Measurements from ENCODE around the gene TXNRD2. TPM values are rescaled to one million over a fixed set of nuclear protein-coding genes. Genes with fewer than 3 reads are reported as not detected.

Gene TXNRD2
- polyA plus RNA-seq, 1 donor from 2014 or later, result 4.1 TPM

DNA sequence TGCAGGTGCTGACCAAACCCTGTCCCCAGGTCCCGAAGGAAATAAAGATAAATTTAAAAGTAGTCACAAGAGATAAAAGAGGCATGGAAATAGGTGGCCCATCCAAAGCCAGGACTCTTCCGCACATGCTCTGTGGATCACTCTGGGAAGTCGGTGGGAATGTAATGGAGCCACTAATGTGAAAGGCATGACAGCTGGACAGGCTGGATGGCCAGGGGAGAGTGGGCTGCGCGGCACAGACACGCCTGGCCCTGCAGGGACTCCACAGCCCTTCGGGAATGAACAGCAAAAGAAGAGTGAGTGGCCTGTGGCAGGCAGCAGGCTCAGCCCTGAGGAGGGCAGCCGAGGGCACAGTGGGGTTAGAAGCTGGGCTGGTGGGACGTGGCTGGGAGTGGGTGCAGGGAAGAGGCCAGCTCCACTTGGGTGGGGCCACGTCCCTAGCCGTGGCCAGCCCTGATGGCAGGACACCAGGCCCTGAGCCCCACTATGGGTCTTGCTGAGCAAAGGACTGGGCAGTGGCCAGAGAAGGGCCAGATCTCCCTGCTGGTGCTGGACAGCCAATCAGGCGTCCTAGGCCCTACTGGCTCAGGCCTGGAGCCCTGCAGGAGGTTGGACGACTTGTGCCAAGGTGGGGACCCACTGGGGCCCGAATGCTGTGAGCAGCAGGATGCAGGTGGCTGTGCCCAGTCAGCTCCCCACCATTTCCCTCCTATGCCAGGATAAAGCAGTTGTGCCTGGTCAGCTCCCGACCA is 55.6 kb downstream of the TXNRD2 start:
- H3K36me3 ChIP-seq (ENCODE audit: insufficient read depth, low read length), result no peaks in the 10 kb centered on the region
- H3K27ac ChIP-seq (ENCODE audit: low read length), result no peak overlapping the region
- H3K27me3 ChIP-seq (ENCODE audit: insufficient read depth, low read depth, low read length), result no peaks in the 10 kb centered on the region
- no peaks in the 10 kb centered on the region for H3K79me2 ChIP-seq (replicated peaks; ENCODE audit: insufficient read depth, low read length)
- no peaks in the 10 kb centered on the region for H4K20me1 ChIP-seq (ENCODE audit: insufficient read depth)
- H3K4me2 ChIP-seq (ENCODE audit: low read length), result no peak overlapping the region
- H3F3A ChIP-seq (ENCODE audit: insufficient read depth, low read length, poor library complexity, severe bottlenecking), result no peaks in the 10 kb centered on the region
- H2AFZ ChIP-seq (ENCODE audit: low read depth, low read length), result no peak overlapping the region
- H3K9me3 ChIP-seq (ENCODE audit: low read length), result no peaks in the 10 kb centered on the region
- H3K9ac ChIP-seq (ENCODE audit: low read length), result no peak overlapping the region
- H3K9me2 ChIP-seq (ENCODE audit: insufficient read depth, low read length), result no peaks in the 10 kb centered on the region
- H3K4me3 ChIP-seq (ENCODE audit: low read length), result no peak overlapping the region
- TF ChIP-seq EP300 (conservative IDR thresholded peaks at IDR 0.05; ENCODE audit: poor library complexity, severe bottlenecking), result no peak
- TF ChIP-seq POLR2AphosphoS5 (IDR thresholded peaks at IDR 0.05), result no peak
- TF ChIP-seq, protein P1, sequence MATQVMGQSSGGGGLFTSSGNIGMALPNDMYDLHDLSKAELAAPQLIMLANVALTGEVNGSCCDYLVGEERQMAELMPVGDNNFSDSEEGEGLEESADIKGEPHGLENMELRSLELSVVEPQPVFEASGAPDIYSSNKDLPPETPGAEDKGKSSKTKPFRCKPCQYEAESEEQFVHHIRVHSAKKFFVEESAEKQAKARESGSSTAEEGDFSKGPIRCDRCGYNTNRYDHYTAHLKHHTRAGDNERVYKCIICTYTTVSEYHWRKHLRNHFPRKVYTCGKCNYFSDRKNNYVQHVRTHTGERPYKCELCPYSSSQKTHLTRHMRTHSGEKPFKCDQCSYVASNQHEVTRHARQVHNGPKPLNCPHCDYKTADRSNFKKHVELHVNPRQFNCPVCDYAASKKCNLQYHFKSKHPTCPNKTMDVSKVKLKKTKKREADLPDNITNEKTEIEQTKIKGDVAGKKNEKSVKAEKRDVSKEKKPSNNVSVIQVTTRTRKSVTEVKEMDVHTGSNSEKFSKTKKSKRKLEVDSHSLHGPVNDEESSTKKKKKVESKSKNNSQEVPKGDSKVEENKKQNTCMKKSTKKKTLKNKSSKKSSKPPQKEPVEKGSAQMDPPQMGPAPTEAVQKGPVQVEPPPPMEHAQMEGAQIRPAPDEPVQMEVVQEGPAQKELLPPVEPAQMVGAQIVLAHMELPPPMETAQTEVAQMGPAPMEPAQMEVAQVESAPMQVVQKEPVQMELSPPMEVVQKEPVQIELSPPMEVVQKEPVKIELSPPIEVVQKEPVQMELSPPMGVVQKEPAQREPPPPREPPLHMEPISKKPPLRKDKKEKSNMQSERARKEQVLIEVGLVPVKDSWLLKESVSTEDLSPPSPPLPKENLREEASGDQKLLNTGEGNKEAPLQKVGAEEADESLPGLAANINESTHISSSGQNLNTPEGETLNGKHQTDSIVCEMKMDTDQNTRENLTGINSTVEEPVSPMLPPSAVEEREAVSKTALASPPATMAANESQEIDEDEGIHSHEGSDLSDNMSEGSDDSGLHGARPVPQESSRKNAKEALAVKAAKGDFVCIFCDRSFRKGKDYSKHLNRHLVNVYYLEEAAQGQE (IDR thresholded peaks at IDR 0.05; ENCODE audit: borderline replicate concordance), result no peak
- TF ChIP-seq SMC3 (conservative IDR thresholded peaks at IDR 0.05; ENCODE audit: poor library complexity), result no peak
- TF ChIP-seq TAF1 (IDR thresholded peaks at IDR 0.05; ENCODE audit: low read depth), result no peak
- TF ChIP-seq MXI1 (conservative IDR thresholded peaks at IDR 0.05; ENCODE audit: poor library complexity, severe bottlenecking), result no peak
- TF ChIP-seq EZH2 (IDR thresholded peaks at IDR 0.05; ENCODE audit: borderline replicate concordance, insufficient read depth, low read length, poor library complexity, severe bottlenecking), result no peak
- TF ChIP-seq, protein P2, sequence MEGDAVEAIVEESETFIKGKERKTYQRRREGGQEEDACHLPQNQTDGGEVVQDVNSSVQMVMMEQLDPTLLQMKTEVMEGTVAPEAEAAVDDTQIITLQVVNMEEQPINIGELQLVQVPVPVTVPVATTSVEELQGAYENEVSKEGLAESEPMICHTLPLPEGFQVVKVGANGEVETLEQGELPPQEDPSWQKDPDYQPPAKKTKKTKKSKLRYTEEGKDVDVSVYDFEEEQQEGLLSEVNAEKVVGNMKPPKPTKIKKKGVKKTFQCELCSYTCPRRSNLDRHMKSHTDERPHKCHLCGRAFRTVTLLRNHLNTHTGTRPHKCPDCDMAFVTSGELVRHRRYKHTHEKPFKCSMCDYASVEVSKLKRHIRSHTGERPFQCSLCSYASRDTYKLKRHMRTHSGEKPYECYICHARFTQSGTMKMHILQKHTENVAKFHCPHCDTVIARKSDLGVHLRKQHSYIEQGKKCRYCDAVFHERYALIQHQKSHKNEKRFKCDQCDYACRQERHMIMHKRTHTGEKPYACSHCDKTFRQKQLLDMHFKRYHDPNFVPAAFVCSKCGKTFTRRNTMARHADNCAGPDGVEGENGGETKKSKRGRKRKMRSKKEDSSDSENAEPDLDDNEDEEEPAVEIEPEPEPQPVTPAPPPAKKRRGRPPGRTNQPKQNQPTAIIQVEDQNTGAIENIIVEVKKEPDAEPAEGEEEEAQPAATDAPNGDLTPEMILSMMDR (IDR thresholded peaks at IDR 0.05; ENCODE audit: poor library complexity, severe bottlenecking), result no peak

DNA sequence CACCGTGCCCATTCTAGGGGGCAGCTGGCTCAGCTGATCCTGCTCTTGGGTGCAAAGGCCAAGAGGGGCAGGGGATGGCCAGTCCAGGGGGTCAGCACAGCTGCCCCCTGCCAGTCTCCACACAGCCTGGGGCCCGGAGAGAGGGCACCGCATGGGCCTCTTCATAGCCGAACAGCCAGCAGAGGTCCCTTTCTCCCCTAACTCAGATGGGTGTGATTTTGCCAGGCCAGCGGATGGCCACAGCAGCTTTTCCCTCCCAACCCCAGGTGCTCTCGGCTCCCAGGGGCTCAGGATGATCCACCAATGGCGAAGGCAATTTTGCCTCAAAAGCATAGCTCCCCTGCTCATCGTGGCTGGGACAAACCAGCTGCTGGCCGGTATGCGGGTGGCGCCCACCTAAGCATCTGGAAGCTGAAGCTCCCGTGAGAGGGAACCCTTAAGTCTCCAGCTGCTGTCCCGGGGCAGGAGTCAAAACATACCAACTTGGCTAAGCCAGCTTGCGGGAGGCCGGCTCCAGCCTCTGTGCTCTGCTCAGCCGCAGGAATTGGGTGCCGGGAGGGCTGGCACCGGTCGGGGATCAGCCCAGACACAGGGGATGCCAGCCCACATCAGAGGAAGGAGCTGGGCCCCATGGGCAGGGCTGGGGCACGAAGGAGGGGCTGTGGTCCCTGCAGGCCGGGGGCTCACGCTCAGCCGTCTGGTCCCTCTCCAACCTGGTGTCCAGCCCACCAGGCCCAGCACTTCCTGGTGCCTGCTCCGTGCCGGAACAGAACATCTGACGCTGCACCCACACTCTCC is 56.5 kb downstream of the TXNRD2 start:
- Histone ChIP-seq H3K27ac (ENCODE audit: low read length) (no peak overlapping the region), H3K9me2 (ENCODE audit: insufficient read depth, low read length) (no peaks in the 10 kb centered on the region), H3K4me3 (ENCODE audit: low read length) (no peak overlapping the region), H3K27me3 (ENCODE audit: insufficient read depth, low read depth, low read length) (no peaks in the 10 kb centered on the region), H3K36me3 (ENCODE audit: insufficient read depth, low read length) (no peaks in the 10 kb centered on the region), H3K4me2 (ENCODE audit: low read length) (no peak overlapping the region), H3K9ac (ENCODE audit: low read length) (no peak overlapping the region), H3K79me2 (replicated peaks; ENCODE audit: insufficient read depth, low read length) (no peaks in the 10 kb centered on the region), H3K9me3 (ENCODE audit: low read length) (no peaks in the 10 kb centered on the region), H3F3A (ENCODE audit: insufficient read depth, low read length, poor library complexity, severe bottlenecking) (no peaks in the 10 kb centered on the region), H4K20me1 (ENCODE audit: insufficient read depth) (no peaks in the 10 kb centered on the region), H2AFZ (ENCODE audit: low read depth, low read length) (no peak overlapping the region)
- no peak for TF ChIP-seq RAD21 (conservative IDR thresholded peaks at IDR 0.05)
- TF ChIP-seq, protein P2 (IDR thresholded peaks at IDR 0.05; ENCODE audit: poor library complexity, severe bottlenecking), result no peak
- TF ChIP-seq POLR2AphosphoS5 (IDR thresholded peaks at IDR 0.05), result no peak
- TF ChIP-seq, protein P1 (IDR thresholded peaks at IDR 0.05; ENCODE audit: borderline replicate concordance), result no peak
- TF ChIP-seq SMC3 (conservative IDR thresholded peaks at IDR 0.05; ENCODE audit: poor library complexity), result no peak
- TF ChIP-seq MXI1 (conservative IDR thresholded peaks at IDR 0.05; ENCODE audit: poor library complexity, severe bottlenecking), result no peak
- TF ChIP-seq EZH2 (IDR thresholded peaks at IDR 0.05; ENCODE audit: borderline replicate concordance, insufficient read depth, low read length, poor library complexity, severe bottlenecking), result no peak
- TF ChIP-seq EP300 (conservative IDR thresholded peaks at IDR 0.05; ENCODE audit: poor library complexity, severe bottlenecking), result no peak
- no peak for TF ChIP-seq TAF1 (IDR thresholded peaks at IDR 0.05; ENCODE audit: low read depth)
